D721Med (cell line): Measurements from ENCODE around the gene NDC80.

Experiments
- DNase-seq: peaks from one replicate; pipeline ENCODE4 v3.0.0; 2011; ENCODE audit warnings: low spot score; ENCODE audit not compliant: insufficient read length
- FAIRE-seq: peaks from 2 replicates; lab custom pipeline; 2011; peaks lifted over from hg19 to GRCh38; lab: Jason Lieb, UNC
- TF ChIP-seq, protein P1 (sequence below): IDR thresholded peaks from 2 replicates; pipeline ENCODE4 v1.5.1; 2012; ENCODE audit warnings: mild to moderate bottlenecking, control low read depth; ENCODE audit not compliant: insufficient read depth; ENCODE audit errors: missing control alignments

The NDC80 gene

DNA sequence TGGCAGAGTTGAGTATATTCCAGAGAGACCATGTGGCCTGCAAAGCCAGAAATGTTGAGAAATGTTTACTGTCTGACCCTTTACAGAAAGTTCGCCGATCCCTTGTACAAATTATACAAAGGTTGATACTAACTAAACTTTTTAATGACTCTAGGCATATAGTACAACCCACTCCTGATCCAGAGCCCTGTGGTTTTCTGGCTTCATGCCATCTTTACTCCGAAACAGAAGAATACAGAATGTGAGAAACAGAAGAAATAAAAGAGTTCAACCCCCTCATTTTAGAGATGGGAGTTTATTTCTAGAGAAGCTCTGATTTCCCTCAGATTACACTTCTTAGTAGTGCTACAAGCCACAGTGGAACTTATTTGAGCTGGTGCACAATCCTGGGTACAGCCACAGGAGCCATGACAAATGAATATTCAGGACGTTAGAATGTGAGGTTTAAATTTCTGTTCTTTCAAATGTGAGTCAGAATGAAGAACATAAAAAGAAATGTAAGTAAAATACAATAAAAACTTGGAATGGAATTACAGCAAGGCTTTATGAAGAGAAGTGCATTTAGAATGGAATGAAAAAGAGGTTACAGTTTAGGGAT lies 46.1 kb downstream of the NDC80 start:
- DNase-seq (no peak), FAIRE-seq (no peak)
- TF ChIP-seq, protein P1, sequence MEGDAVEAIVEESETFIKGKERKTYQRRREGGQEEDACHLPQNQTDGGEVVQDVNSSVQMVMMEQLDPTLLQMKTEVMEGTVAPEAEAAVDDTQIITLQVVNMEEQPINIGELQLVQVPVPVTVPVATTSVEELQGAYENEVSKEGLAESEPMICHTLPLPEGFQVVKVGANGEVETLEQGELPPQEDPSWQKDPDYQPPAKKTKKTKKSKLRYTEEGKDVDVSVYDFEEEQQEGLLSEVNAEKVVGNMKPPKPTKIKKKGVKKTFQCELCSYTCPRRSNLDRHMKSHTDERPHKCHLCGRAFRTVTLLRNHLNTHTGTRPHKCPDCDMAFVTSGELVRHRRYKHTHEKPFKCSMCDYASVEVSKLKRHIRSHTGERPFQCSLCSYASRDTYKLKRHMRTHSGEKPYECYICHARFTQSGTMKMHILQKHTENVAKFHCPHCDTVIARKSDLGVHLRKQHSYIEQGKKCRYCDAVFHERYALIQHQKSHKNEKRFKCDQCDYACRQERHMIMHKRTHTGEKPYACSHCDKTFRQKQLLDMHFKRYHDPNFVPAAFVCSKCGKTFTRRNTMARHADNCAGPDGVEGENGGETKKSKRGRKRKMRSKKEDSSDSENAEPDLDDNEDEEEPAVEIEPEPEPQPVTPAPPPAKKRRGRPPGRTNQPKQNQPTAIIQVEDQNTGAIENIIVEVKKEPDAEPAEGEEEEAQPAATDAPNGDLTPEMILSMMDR, result no peak

DNA sequence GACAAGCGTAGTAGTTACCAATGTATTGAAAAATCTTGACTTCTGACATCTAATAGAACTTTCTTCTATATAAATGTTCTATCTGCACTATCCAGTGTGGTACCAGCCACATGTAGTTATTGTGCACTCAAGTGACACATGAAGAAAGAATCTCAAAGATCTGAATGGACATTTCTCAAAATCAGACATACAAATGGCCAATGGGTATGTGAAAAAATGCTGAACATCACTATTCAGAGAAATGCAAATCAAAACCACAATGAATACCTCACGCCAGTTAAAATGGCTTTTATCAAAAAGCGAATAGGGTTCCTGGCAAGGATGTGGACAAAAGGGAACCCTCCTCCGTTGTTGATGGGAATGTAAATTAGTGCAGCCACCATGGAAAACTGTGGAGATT lies 46.7 kb downstream of the NDC80 start:
- FAIRE-seq, result peak; percentile 60
- no peak for DNase-seq
- TF ChIP-seq, protein P1, result no peak

DNA sequence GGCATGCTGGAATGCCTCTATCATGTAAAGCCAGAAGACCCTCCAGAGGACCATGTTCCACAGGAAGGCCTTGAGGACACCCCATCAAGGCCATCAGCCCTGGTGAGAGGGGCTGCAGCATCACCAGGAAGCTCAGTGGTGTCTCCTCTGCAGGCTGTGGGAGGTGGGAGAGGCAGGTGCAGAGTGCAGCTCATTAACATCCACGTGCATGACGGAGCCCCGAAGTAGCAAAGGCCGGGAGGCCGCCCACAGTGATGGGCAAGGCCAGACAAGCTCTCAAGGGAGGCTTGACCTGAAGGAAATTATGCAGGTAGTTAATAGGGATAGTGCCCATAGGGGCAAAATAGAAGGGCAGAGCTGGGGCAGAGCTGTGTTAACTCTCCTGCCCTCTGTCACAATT lies 53.9 kb downstream of the NDC80 start:
- DNase-seq, result no peak
- TF ChIP-seq, protein P1, result no peak
- no peak for FAIRE-seq

DNA sequence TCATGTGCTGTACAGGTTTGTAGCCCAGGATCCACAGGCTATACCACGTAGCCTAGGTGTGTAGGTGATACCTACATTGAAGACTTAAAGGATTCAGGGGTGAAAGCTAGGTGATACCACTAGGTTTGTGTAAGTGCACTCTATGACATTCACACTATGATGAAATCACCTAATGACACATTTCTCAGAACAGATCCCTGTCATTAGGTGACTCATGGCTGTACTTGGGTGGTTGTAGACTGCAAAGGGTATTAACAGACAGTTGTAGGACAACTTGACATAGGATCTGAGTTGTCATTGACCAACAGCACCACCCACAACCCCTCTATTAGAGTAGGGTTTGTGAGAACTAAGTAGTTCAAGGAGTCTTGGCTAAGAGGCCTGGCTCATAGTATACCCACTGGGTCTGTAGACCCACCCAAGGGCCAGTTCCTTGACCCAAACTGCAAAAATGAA lies 56.5 kb downstream of the NDC80 start:
- TF ChIP-seq, protein P1, result no peak
- FAIRE-seq (no peak), DNase-seq (no peak)

DNA sequence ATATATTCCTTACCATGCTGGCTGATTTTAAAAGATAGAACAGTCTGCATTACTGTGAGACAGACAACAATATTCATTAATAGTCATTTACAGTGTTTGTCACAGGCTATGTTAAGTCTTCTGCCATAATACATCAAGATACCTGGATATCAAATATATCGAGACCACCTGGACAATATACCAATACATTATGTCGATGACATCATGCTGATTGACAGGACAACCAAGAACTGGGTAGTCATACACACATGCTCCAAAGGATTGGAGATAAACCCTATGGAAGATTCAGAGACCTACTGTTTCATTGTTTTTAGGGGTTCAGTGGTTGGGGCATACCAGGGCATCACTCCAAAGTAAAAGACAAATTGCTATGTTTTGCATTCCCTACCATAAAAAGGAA lies 57.6 kb downstream of the NDC80 start:
- TF ChIP-seq, protein P1, result no peak
- DNase-seq, result no peak
- FAIRE-seq, result no peak

DNA sequence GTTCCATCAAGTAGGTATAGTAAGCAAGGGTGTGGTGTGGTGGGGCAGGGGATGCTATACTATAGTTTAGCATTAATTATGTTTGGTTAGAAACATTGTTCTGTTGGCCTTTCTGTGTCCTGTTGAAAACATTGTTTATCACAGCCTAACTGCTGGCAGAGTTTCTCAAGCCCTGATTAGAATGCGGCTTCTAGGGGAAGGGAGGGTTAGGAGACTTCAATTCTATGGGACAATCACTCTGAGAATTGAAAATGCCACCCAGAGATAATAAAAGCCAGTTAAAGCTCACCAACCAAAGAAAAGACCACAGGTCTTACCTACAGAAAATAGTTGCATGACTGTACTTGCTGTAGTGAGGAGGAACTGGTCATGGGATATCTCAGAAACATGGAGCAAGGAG lies 64.2 kb downstream of the NDC80 start:
- no peak for DNase-seq
- TF ChIP-seq, protein P1, result no peak
- FAIRE-seq, result no peak

DNA sequence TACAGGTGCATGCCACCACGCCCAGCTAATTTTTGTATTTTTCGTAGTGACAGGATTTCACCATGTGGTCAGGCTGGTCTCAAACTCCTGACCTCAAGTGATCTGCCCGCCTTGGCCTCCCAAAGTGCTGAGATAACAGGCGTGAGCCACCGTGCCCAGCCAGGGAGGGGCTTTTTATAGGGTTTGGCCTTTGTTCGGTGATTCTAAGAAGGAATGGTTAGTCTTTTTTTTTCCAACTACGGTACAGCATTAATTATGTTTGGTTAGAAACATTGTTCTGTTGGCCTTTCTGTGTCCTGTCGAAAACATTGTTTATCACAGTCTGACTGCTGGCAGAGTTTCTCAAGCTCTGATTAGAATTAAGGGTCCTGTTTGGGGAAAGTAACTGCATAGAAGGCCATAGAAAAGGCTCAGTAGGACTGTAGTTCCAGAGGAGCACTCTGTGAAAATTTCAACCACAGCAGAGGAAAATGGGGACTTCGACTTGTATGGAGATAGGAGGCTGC lies 64.8 kb downstream of the NDC80 start:
- FAIRE-seq, result no peak
- TF ChIP-seq, protein P1, result no peak
- DNase-seq, result no peak
